Measurements from ENCODE around the gene UBTD1.

The UBTD1 gene

GRCh38 chr10:97546456-97547270, 47.9 kb downstream of the UBTD1 start:
- no peak overlapping the region for H3K4me3 ChIP-seq (ENCODE audit: low read depth, low read length)
- TF ChIP-seq CTCF (IDR thresholded peaks at IDR 0.05; ENCODE audit: low read depth, low read length, missing control alignments): no peak
- no peak for DNase-seq (ENCODE audit: low read depth)

GRCh38 chr10:97547271-97547600, 48.5 kb downstream of the UBTD1 start:
- TF ChIP-seq CTCF (IDR thresholded peaks at IDR 0.05; ENCODE audit: low read depth, low read length, missing control alignments): no peak
- no peak overlapping the region for H3K4me3 ChIP-seq (ENCODE audit: low read depth, low read length)
- DNase-seq (ENCODE audit: low read depth): no peak

GRCh38 chr10:97547962-97548361, 49.2 kb downstream of the UBTD1 start:
- DNase-seq (ENCODE audit: low read depth): no peak
- TF ChIP-seq CTCF (IDR thresholded peaks at IDR 0.05; ENCODE audit: low read depth, low read length, missing control alignments): no peak
- no peak overlapping the region for H3K4me3 ChIP-seq (ENCODE audit: low read depth, low read length)

- no peak overlapping the region for H3K4me3 ChIP-seq (ENCODE audit: low read depth, low read length)
- DNase-seq (ENCODE audit: low read depth): no peak
- no peak for TF ChIP-seq CTCF (IDR thresholded peaks at IDR 0.05; ENCODE audit: low read depth, low read length, missing control alignments)
Measured at GRCh38 chr10:97548828-97549455, 50.2 kb downstream of the UBTD1 start.

GRCh38 chr10:97549587-97550322, 51.0 kb downstream of the UBTD1 start:
- TF ChIP-seq CTCF (IDR thresholded peaks at IDR 0.05; ENCODE audit: low read depth, low read length, missing control alignments): no peak
- no peak for DNase-seq (ENCODE audit: low read depth)
- H3K4me3 ChIP-seq (ENCODE audit: low read depth, low read length): no peak overlapping the region

DNA sequence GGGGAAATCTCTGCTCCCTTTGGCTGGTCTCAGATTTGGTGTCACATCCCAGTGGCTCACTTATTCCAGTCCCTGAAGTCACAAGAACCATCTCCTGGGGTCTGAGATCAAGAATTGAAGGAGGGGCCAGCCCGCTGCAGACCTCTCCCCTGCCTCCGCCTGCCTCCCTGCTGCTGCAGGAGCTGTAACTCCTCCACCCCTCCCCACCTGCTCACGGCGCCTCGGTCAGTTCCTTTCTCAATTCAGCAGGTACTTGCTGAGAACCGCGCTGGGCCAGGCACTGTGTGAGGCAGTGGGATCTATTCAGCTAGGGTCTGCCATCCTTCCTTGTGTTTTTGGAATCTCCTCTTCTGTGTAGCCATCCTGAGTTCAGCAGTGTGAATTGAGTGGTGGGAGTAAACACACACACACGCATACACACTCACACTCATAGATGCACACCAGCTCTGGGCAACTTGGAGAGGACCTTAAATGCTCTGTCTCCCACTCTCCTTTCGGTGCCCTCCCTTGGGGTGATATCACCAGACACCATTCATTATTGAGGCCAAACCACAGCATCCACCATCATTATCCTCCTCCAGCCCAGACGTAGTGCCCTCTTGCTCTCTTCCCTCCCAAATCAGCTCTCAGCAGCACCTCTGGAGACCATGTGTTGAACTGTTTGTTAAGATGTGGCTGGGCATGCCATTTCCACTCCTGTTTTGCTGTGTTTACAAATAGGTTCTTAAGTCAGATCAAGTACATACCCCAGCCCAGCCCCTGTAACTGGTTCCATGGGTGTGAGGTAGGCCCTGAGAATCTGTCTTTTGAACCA, 51.8 kb downstream of the UBTD1 start:
- no peak overlapping the region for H3K4me3 ChIP-seq (ENCODE audit: low read depth, low read length)
- TF ChIP-seq CTCF (IDR thresholded peaks at IDR 0.05; ENCODE audit: low read depth, low read length, missing control alignments): no peak
- no peak for DNase-seq (ENCODE audit: low read depth)

Data from GM12864 (cell line).